Psoas muscle (tissue), 8 donors: ENCODE measurements around the gene ACOT13. TPM values are rescaled to one million over a fixed set of nuclear protein-coding genes. Genes with fewer than 3 reads are reported as not detected.
"Not testable (repeated sequence)": the region's sequence is repeated elsewhere in the genome, so short reads cannot be mapped to it uniquely, and the experiment has no call there.

Experiments
- ATAC-seq, 4 donors: fragments of 200-7000 bp; cut with Tn5 transposase; one replicate each; pipeline ENCODE4 v1.9.1; 2020; ENCODE audit warnings: moderate library complexity in 3 of 4, mild to moderate bottlenecking in 2 of 4
- DNase-seq, 2 donors: peaks; one replicate each; pipeline ENCODE4 v3.0.0-alpha.2; 2020
- H3K27ac ChIP-seq: fragments of 200-600 bp; one replicate; pipeline ENCODE4 v1.8.0; 2022
- H3K27me3 ChIP-seq, 3 donors: fragments of 200-600 bp in 1 of 3; one replicate each; pipeline versions ENCODE4 v1.6.1 to v1.8.0; 2013 to 2022; ENCODE audit warnings: low read length in 2 of 3, mild to moderate bottlenecking in 2 of 3, moderate library complexity in 1 of 3; ENCODE audit not compliant: insufficient read depth in 3 of 3
- H3K36me3 ChIP-seq, 2 donors: fragments of 200-600 bp in 1 of 2; one replicate each; pipeline versions ENCODE4 v1.6.1 to v1.8.0; 2013 to 2022; ENCODE audit warnings: low read depth in 1 of 2, mild to moderate bottlenecking in 1 of 2, moderate library complexity in 1 of 2; ENCODE audit not compliant: insufficient read depth in 1 of 2
- H3K4me1 ChIP-seq: fragments of 200-600 bp; one replicate; pipeline ENCODE4 v1.8.0; 2022
- H3K4me3 ChIP-seq: fragments of 200-600 bp; one replicate; pipeline ENCODE4 v1.8.0; 2022; ENCODE audit warnings: mild to moderate bottlenecking
- H3K9me3 ChIP-seq: fragments of 200-600 bp; one replicate; pipeline ENCODE4 v1.8.0; 2022
- CTCF ChIP-seq: fragments of 200-600 bp; IDR thresholded peaks from one replicate; pipeline ENCODE4 v1.8.0; 2022; ENCODE audit warnings: antibody characterized with exemption
- WGBS, 3 donors: extraction: QIAGEN DNeasy Blood & Tissue Kit; methylation state at CpG; one replicate each; pipeline versions ENCODE4 v1.1.6 to v1.1.7; 2013; 5-methylcytosine and 5-hydroxymethylcytosine counted together
- intact Hi-C, 2 donors: fragments of 100-400 bp; cut with DNase I; formaldehyde crosslinking; loops; one replicate each; pipeline versions ENCODE4 v1.11.0 to v1.14.2; 2022
- polyA plus RNA-seq, 3 donors: library from polyadenylated mRNA; stranded (reverse); fragments of 200-250 nt; gene quantifications; one replicate each; pipeline ENCODE4 v1.2.3, GENCODE V29; 2013
- total RNA-seq, 4 donors: library from RNA; stranded (reverse); fragmentation: NEBNext Ultra II Directional in 2 of 4; extraction: Animal tissue kit (Norgen Biotek cat#: 25700) in 2 of 4; gene quantifications; one replicate each; pipeline versions ENCODE4 v1.2.1 to v1.2.4, GENCODE V29; 2021 to 2023
- donor health status: healthy with polysubstance abuse.
- donor health status: DM: no; HTN: no; CAD: no; lungs with moderate emphysema.
- donor health status: Bipolar disorder and iron deficiency.
- donor health status: healthy.
- donor health status: DM: yes; HTN: yes; CAD: no.
- donor health status: DM: no; HTN: no; CAD: no.
- donor health status: DM: no; HTN: no; CAD: no.
- donor health status: DM: yes; HTN: yes; CAD: no.

Gene ACOT13
- total and polyA plus RNA-seq, 7 donors, result 25.2 to 50.7 (median 37.4) TPM

- no peak overlapping the region for H3K4me3 ChIP-seq
- H3K27ac ChIP-seq, result peak overlapping the region; percentile 11
- TF ChIP-seq CTCF, result no peak
- WGBS, 3 donors, result 73 to 82% (median 73%) methylated on average over 1 of the region's 1 CpG
- no peaks in the 10 kb centered on the region for H3K27me3 ChIP-seq
- DNase-seq (no peak), ATAC-seq (no peak)
- peaks cover 15% of the 10 kb centered on the region for H3K4me1 ChIP-seq
- intact Hi-C loops, result no loop called here
- peaks cover 0 to 58% of the 10 kb centered on the region in 2 donors for H3K36me3 ChIP-seq
- H3K9me3 ChIP-seq, result no peaks in the 10 kb centered on the region
Measured at GRCh38 chr6:24659561-24659960, 7.3 kb upstream of the ACOT13 start.

GRCh38 chr6:24660105-24660504 lies 6.8 kb upstream of the ACOT13 start:
- Histone ChIP-seq H3K27me3 (no peaks in the 10 kb centered on the region), H3K27ac (peak overlapping the region; percentile 11), H3K4me1 (peaks cover 20% of the 10 kb centered on the region), H3K36me3 (peaks cover 0 to 60% of the 10 kb centered on the region in 2 donors), H3K4me3 (no peak overlapping the region), H3K9me3 (no peaks in the 10 kb centered on the region)
- TF ChIP-seq CTCF, result no peak
- DNase-seq (no peak), ATAC-seq (no peak)
- intact Hi-C loops, result no loop called here
- WGBS, 3 donors, result 95 to 99% (median 98%) methylated on average over 2 of the region's 2 CpGs

GRCh38 chr6:24661759-24662158 lies 5.1 kb upstream of the ACOT13 start:
- H3K9me3 ChIP-seq, ATAC-seq, DNase-seq, H3K4me3 ChIP-seq, intact Hi-C loops, H3K27ac ChIP-seq, H3K27me3 ChIP-seq: not testable (repeated sequence)
- 84 to 85% (median 84%) methylated on average over 5 of the region's 5 CpGs for WGBS, 3 donors
- peaks cover 0 to 47% of the 10 kb centered on the region in 2 donors for H3K36me3 ChIP-seq
- peaks cover 29% of the 10 kb centered on the region for H3K4me1 ChIP-seq

- H3K4me1 ChIP-seq, result peaks cover 29% of the 10 kb centered on the region
- intact Hi-C loops, result no loop called here
- 95 to 96% (median 95%) methylated on average over 10 of the region's 10 CpGs for WGBS, 3 donors
- ATAC-seq (no peak), DNase-seq (no peak)
- no peak overlapping the region for H3K27ac ChIP-seq
- no peaks in the 10 kb centered on the region for H3K9me3 ChIP-seq
- H3K27me3 ChIP-seq, result no peaks in the 10 kb centered on the region
- no peak overlapping the region for H3K4me3 ChIP-seq
- TF ChIP-seq CTCF, result no peak
- peaks cover 0 to 42% of the 10 kb centered on the region in 2 donors for H3K36me3 ChIP-seq
Measured at GRCh38 chr6:24662236-24662635, 4.6 kb upstream of the ACOT13 start.

GRCh38 chr6:24663189-24663588 lies 3.7 kb upstream of the ACOT13 start:
- Histone ChIP-seq H3K9me3 (no peaks in the 10 kb centered on the region), H3K4me1 (peaks cover 37% of the 10 kb centered on the region), H3K36me3 (peaks cover 0 to 38% of the 10 kb centered on the region in 2 donors), H3K27me3 (no peaks in the 10 kb centered on the region), H3K27ac (no peak overlapping the region), H3K4me3 (no peak overlapping the region)
- WGBS, 3 donors, result 96 to 98% (median 96%) methylated on average over 1 of the region's 1 CpG
- no peak for TF ChIP-seq CTCF
- DNase-seq (no peak), ATAC-seq (no peak)
- intact Hi-C loops, result no loop called here
